B cell (primary cell): Measurements from ENCODE around the gene B4GALT5.

ENCODE experiments used
- EZH2 ChIP-seq: IDR thresholded peaks from 2 replicates; pipeline ENCODE4 v1.6.1; 2012; ENCODE audit warnings: borderline replicate concordance, low read depth, mild to moderate bottlenecking, moderate library complexity, low read length; ENCODE audit not compliant: insufficient read depth, poor library complexity, severe bottlenecking
- TF ChIP-seq, protein P1 (sequence below): fragments of 200-600 bp; IDR thresholded peaks from one replicate; pipeline ENCODE4 v1.8.0; 2022; ENCODE audit warnings: antibody characterized with exemption, mild to moderate bottlenecking

DNA sequence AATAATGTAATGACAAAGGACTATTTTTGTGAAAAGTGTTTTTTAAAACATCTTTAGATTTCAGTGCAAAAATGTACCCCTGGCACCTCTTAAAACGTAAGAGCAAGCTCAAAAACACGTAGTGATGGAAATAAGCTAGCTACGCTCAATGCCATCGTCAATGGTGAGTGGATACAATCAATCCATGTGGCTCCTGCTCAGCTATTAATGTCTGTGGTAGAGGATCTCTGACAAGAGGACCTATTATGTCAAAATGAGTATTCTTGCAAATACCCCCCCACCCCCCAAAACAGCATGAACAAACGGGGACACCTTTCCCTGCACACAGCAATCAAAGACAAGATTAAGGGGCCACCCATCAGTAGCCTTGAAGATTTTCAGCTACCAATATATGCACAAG is 80.7 kb downstream of the B4GALT5 start:
- TF ChIP-seq, protein P1, sequence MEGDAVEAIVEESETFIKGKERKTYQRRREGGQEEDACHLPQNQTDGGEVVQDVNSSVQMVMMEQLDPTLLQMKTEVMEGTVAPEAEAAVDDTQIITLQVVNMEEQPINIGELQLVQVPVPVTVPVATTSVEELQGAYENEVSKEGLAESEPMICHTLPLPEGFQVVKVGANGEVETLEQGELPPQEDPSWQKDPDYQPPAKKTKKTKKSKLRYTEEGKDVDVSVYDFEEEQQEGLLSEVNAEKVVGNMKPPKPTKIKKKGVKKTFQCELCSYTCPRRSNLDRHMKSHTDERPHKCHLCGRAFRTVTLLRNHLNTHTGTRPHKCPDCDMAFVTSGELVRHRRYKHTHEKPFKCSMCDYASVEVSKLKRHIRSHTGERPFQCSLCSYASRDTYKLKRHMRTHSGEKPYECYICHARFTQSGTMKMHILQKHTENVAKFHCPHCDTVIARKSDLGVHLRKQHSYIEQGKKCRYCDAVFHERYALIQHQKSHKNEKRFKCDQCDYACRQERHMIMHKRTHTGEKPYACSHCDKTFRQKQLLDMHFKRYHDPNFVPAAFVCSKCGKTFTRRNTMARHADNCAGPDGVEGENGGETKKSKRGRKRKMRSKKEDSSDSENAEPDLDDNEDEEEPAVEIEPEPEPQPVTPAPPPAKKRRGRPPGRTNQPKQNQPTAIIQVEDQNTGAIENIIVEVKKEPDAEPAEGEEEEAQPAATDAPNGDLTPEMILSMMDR, result no peak
- no peak for TF ChIP-seq EZH2
